DOHH2 (cell line): ENCODE data around the gene GRAMD1C.

Source experiments
- CTCF ChIP-seq: fragments of 200-600 bp; sonication (generic); IDR thresholded peaks from one replicate; pipeline ENCODE4 v1.5.1; 2014; ENCODE audit warnings: antibody characterized with exemption, mild to moderate bottlenecking, low read depth, low read length; ENCODE audit not compliant: poor library complexity, severe bottlenecking
- EZH2phosphoT487 ChIP-seq: fragments of 200-600 bp; sonication (generic); IDR thresholded peaks from 2 replicates; pipeline ENCODE4 v1.6.1; 2017; ENCODE audit warnings: borderline replicate concordance, mild to moderate bottlenecking, antibody characterized with exemption, low read length, moderate library complexity, mixed read lengths

- TF ChIP-seq CTCF (peak; percentile 62), EZH2phosphoT487 (no peak)
Measured at GRCh38 chr3:113912552-113913236, 74.1 kb downstream of the GRAMD1C start.
